ENCODE measurements around the gene MTMR2.

The MTMR2 gene

DNA sequence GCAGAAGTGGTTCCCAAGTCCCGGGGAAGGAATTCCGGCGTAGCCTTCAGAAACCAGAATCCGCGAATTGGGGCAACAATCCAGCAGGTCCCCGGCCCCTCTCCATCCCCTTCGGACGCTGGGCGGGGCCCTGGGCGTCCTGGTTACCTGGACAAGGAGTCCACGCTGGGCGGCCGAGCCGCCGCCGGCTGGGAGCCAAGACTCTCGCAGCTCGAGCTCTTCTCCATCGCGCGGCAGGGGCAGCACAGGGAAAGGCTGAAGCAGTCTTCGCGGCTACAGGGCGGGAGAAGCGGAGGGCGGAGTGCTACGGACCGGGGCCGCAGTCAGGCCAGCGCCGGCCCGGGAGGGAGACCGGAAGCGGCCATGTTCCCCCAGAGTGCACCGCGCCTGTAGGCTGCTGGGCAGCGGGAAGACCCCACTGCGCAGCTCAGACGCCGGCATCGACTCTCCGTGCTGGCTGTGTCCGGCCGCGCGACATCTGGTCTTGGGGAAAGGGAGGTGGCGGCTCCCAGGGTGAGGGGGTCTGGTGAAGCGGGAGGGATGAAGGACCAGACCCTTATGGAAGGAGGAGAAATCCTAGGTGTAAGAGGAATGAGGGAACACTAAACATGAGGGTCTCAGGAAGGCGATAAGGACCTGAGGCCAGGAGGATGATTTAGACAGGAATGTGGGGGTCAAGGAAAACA is at the start of gene MTMR2:
TSS of gene MTMR2 (minus strand) at position 380 of the 686 bp plus-strand sequence. CDS start at position 227, 153 bp downstream.
- TF ChIP-seq, protein P1, sequence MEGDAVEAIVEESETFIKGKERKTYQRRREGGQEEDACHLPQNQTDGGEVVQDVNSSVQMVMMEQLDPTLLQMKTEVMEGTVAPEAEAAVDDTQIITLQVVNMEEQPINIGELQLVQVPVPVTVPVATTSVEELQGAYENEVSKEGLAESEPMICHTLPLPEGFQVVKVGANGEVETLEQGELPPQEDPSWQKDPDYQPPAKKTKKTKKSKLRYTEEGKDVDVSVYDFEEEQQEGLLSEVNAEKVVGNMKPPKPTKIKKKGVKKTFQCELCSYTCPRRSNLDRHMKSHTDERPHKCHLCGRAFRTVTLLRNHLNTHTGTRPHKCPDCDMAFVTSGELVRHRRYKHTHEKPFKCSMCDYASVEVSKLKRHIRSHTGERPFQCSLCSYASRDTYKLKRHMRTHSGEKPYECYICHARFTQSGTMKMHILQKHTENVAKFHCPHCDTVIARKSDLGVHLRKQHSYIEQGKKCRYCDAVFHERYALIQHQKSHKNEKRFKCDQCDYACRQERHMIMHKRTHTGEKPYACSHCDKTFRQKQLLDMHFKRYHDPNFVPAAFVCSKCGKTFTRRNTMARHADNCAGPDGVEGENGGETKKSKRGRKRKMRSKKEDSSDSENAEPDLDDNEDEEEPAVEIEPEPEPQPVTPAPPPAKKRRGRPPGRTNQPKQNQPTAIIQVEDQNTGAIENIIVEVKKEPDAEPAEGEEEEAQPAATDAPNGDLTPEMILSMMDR (IDR thresholded peaks at IDR 0.05; ENCODE audit: control insufficient read depth, insufficient read depth, low read depth, low read length, missing control alignments), result no peak
- no peak for DNase-seq (ENCODE audit: low read depth)
- H3K4me3 ChIP-seq (ENCODE audit: control insufficient read depth, low read depth, low read length), result peak within 1 kb of the TSS; percentile 69

DNA sequence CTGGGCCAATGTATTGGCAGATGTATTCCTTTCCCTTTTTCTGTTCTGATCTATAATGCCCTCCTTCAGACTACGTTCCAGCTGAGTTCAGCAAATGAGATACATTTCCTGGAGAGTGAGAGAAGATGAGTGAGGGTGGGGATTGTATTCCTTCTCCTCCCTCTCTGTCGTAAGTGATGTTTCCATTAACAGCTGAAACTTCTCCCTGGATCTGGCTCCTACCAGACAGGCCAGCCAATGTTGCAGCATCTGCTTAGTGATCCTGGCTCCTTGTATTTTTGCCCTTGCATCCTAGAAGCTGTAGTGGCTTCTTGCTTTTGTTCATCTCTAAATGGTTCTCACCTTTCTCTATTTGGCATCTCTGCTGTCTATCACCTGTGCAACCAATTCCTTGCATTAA is 48.2 kb upstream of the MTMR2 start:
- H3K4me3 ChIP-seq (ENCODE audit: control insufficient read depth, low read depth, low read length), result no peak overlapping the region
- no peak for DNase-seq (ENCODE audit: low read depth)
- TF ChIP-seq, protein P1 (IDR thresholded peaks at IDR 0.05; ENCODE audit: control insufficient read depth, insufficient read depth, low read depth, low read length, missing control alignments), result no peak

DNA sequence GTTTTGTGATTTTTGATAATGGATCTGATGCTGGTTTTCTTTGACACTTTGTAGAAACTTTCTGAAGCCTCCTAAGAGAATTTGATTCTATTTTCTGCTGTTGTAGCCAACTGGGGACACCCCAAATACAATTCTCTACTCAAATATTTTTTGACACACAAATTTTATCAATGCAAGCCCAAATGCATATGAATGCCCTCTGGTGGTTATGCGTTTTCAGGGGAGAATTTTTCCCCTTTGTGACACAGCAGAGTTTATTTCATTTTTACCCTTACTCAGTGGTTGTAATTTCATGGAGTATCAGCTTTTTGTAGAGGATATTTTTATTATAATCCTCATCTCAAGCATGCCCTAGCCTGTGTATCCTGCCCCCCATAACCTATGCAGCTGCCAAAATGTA is 44.7 kb upstream of the MTMR2 start:
- DNase-seq (ENCODE audit: low read depth), result no peak
- H3K4me3 ChIP-seq (ENCODE audit: control insufficient read depth, low read depth, low read length), result no peak overlapping the region
- TF ChIP-seq, protein P1 (IDR thresholded peaks at IDR 0.05; ENCODE audit: control insufficient read depth, insufficient read depth, low read depth, low read length, missing control alignments), result peak; percentile 47

DNA sequence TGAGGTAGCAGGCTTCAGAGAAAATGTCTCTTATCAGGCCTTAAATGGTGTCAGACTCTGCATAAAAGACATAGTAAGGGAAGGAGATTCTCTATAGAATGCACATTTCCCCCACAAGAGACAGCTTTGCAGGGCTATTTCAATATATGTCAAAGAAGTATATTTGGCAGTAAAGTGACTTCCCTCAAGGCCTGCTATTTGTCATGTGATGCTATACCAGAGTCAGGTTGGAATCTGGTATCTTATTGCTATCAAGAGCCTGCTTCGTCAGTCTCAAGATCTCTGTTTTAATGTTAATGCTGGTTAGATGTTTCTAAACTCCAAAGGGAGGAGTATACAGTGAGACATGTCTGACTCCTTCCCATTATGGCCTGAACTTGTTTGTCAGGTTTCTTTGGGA is 40.4 kb upstream of the MTMR2 start:
- DNase-seq (ENCODE audit: low read depth), result no peak
- no peak overlapping the region for H3K4me3 ChIP-seq (ENCODE audit: control insufficient read depth, low read depth, low read length)
- TF ChIP-seq, protein P1 (IDR thresholded peaks at IDR 0.05; ENCODE audit: control insufficient read depth, insufficient read depth, low read depth, low read length, missing control alignments), result no peak

DNA sequence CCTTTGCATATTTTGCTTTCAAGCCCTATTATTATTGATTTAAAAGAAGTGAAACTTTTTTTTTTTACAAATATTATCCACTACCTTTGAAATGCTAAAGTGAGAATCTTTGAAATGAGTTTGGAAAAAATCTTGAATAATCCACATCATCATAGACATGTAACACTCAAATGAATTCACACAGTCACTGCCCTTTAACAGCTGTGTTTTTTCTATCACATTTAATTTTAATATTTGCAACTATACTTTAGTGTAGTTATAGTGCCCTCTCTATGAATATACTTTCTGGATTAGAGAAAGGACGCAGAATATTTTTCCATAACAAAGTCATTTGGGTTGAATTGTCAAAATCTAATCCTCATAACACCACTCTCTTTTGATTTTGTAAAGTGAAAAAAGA is 37.9 kb upstream of the MTMR2 start:
- no peak overlapping the region for H3K4me3 ChIP-seq (ENCODE audit: control insufficient read depth, low read depth, low read length)
- no peak for DNase-seq (ENCODE audit: low read depth)
- TF ChIP-seq, protein P1 (IDR thresholded peaks at IDR 0.05; ENCODE audit: control insufficient read depth, insufficient read depth, low read depth, low read length, missing control alignments), result no peak

DNA sequence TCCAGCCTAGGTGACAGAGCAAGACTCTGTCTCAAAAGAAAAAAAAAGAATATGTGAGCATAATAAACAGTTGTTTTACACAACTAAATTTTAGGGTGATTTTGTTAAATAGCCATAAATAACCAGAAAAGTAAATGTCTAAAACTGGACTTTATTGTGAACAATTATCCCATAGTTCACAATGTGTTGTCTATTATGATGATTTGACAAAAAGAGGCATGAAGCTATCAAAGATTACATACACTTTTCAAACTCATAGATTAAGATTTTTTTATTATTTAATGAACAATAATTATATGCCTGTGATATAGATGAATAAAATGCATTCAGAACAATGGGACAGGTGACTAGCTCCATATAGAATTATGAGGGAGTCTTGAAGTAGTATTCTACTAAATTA is 27.0 kb upstream of the MTMR2 start:
- no peak overlapping the region for H3K4me3 ChIP-seq (ENCODE audit: control insufficient read depth, low read depth, low read length)
- no peak for DNase-seq (ENCODE audit: low read depth)
- TF ChIP-seq, protein P1 (IDR thresholded peaks at IDR 0.05; ENCODE audit: control insufficient read depth, insufficient read depth, low read depth, low read length, missing control alignments), result no peak
